Left hindlimb (tissue), 1 donor: Measurements from ENCODE around the gene KIAA1671.

Source experiments
- DNase-seq: peaks from one replicate; pipeline ENCODE4 v3.0.0-alpha.2; 2018

The KIAA1671 gene

GRCh38 chr22:24953384-24954113 lies 1.0 kb downstream of the KIAA1671 start:
- DNase-seq, result no peak

GRCh38 chr22:24954114-24954463 lies 1.6 kb downstream of the KIAA1671 start:
- no peak for DNase-seq

- no peak for DNase-seq
These were observed 2.3 kb downstream of the KIAA1671 start for GRCh38 chr22:24954856-24955255.

- DNase-seq, result no peak
These were observed 4.5 kb downstream of the KIAA1671 start for GRCh38 chr22:24957043-24957442.

- no peak for DNase-seq
These were observed 8.8 kb downstream of the KIAA1671 start for GRCh38 chr22:24961217-24961844.

- no peak for DNase-seq
These were observed 9.6 kb downstream of the KIAA1671 start for GRCh38 chr22:24962094-24962493.

- no peak for DNase-seq
These were observed 10.3 kb downstream of the KIAA1671 start for GRCh38 chr22:24962835-24963234.

GRCh38 chr22:24964441-24964840 lies 11.9 kb downstream of the KIAA1671 start:
- DNase-seq, result no peak

GRCh38 chr22:24965822-24966626 lies 13.5 kb downstream of the KIAA1671 start:
- DNase-seq, result no peak

- no peak for DNase-seq
These were observed 15.6 kb downstream of the KIAA1671 start for GRCh38 chr22:24968066-24968561.

- no peak for DNase-seq
These were observed 17.2 kb downstream of the KIAA1671 start for GRCh38 chr22:24969560-24970301.

GRCh38 chr22:24972369-24972768 lies 19.9 kb downstream of the KIAA1671 start:
- DNase-seq, result no peak

GRCh38 chr22:24973872-24974271 lies 21.4 kb downstream of the KIAA1671 start:
- DNase-seq, result no peak

- no peak for DNase-seq
These were observed 22.7 kb downstream of the KIAA1671 start for GRCh38 chr22:24975125-24975640.

- DNase-seq, result no peak
These were observed 23.4 kb downstream of the KIAA1671 start for GRCh38 chr22:24975813-24976341.

- DNase-seq, result no peak
These were observed 24.1 kb downstream of the KIAA1671 start for GRCh38 chr22:24976442-24977218.

GRCh38 chr22:24977370-24978221 lies 25.1 kb downstream of the KIAA1671 start:
- DNase-seq, result peak; percentile 77

GRCh38 chr22:24978308-24978707 lies 25.8 kb downstream of the KIAA1671 start:
- DNase-seq, result no peak

- no peak for DNase-seq
These were observed 28.6 kb downstream of the KIAA1671 start for GRCh38 chr22:24981066-24981465.

- DNase-seq, result no peak
These were observed 29.1 kb downstream of the KIAA1671 start for GRCh38 chr22:24981656-24982055.
